Measurements from ENCODE around the gene EGFR. TPM values are rescaled to one million over a fixed set of nuclear protein-coding genes. Genes with fewer than 3 reads are reported as not detected.

EGFR gene
- total RNA-seq, 1 donor from 2014 or later = 5.0 TPM

DNA sequence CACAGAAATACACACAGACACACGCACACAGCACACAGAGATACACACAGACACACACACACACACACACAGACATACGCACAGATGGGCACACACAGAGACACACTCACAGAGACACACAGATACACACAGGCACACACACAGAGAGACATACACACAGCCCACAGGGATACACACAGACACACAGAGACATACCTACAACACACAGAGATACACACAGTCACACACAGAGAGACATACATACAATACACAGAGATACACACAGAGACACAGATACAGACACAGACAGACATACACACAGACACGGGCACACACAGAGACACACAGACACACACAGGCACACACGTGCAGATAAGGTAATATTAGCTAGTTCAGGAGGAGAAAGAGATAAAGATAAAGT is 76.9 kb downstream of the EGFR start:
- no peaks in the 10 kb centered on the region for H3K36me3 Mint-ChIP-seq (ENCODE audit: low read depth, unreplicated experiment)
- no peaks in the 10 kb centered on the region for H3K4me1 Mint-ChIP-seq (ENCODE audit: unreplicated experiment)
- H3K4me3 Mint-ChIP-seq (ENCODE audit: unreplicated experiment) = no peak overlapping the region
- no peaks in the 10 kb centered on the region for H3K9me3 Mint-ChIP-seq (ENCODE audit: unreplicated experiment)
- no peak for DNase-seq (ENCODE audit: low spot score)
- TF ChIP-seq, protein P1, sequence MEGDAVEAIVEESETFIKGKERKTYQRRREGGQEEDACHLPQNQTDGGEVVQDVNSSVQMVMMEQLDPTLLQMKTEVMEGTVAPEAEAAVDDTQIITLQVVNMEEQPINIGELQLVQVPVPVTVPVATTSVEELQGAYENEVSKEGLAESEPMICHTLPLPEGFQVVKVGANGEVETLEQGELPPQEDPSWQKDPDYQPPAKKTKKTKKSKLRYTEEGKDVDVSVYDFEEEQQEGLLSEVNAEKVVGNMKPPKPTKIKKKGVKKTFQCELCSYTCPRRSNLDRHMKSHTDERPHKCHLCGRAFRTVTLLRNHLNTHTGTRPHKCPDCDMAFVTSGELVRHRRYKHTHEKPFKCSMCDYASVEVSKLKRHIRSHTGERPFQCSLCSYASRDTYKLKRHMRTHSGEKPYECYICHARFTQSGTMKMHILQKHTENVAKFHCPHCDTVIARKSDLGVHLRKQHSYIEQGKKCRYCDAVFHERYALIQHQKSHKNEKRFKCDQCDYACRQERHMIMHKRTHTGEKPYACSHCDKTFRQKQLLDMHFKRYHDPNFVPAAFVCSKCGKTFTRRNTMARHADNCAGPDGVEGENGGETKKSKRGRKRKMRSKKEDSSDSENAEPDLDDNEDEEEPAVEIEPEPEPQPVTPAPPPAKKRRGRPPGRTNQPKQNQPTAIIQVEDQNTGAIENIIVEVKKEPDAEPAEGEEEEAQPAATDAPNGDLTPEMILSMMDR (IDR thresholded peaks at IDR 0.05; ENCODE audit: unreplicated experiment) = no peak
- no peak overlapping the region for H3K27ac Mint-ChIP-seq (ENCODE audit: unreplicated experiment)
- peaks cover 3% of the 10 kb centered on the region for H3K27me3 Mint-ChIP-seq (ENCODE audit: unreplicated experiment)

DNA sequence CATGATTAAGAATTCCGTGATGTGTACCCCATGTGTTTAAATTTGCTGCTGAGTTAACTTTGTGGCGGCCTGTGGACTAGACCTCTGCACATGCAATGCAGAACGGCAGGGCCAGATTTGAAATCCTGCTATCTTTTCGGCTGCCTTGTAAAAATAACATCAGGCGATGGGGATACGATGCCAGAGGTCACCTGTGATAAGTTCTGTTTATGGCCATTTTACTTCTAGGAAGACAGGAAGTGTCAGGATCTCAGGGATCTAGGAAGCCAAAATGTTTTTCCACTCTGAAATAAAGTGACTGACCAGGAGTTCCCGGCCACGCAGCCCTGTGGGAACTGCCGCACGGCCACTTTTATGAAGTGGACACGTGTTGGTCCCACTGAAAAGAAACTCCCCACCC is 77.5 kb downstream of the EGFR start:
- peaks cover 7% of the 10 kb centered on the region for H3K27me3 Mint-ChIP-seq (ENCODE audit: unreplicated experiment)
- H3K27ac Mint-ChIP-seq (ENCODE audit: unreplicated experiment) = no peak overlapping the region
- no peaks in the 10 kb centered on the region for H3K36me3 Mint-ChIP-seq (ENCODE audit: low read depth, unreplicated experiment)
- peaks cover 3% of the 10 kb centered on the region for H3K4me1 Mint-ChIP-seq (ENCODE audit: unreplicated experiment)
- DNase-seq (ENCODE audit: low spot score) = no peak
- no peak overlapping the region for H3K4me3 Mint-ChIP-seq (ENCODE audit: unreplicated experiment)
- TF ChIP-seq, protein P1 (IDR thresholded peaks at IDR 0.05; ENCODE audit: unreplicated experiment) = no peak
- H3K9me3 Mint-ChIP-seq (ENCODE audit: unreplicated experiment) = no peaks in the 10 kb centered on the region

DNA sequence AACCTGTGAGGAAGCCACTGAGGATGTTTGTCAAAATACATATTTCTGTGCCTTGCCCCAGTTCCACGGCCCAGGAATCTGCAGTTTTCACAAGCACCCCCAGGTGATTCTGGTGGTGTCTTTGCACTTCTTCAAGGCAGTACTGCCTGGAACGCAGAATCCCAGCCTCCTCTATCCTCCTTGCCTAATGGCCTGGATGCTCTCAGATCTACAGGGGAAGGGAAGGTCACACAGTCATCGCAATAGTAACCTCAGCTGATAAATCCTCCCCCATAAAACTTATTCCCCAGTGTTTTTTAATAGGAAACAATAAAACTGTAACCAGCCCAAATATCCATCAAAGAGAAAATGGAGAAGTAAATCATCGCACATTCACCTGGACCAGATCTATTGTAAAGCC is 78.3 kb downstream of the EGFR start:
- H3K36me3 Mint-ChIP-seq (ENCODE audit: low read depth, unreplicated experiment) = no peaks in the 10 kb centered on the region
- peaks cover 4% of the 10 kb centered on the region for H3K4me1 Mint-ChIP-seq (ENCODE audit: unreplicated experiment)
- peaks cover 10% of the 10 kb centered on the region for H3K27me3 Mint-ChIP-seq (ENCODE audit: unreplicated experiment)
- no peak for DNase-seq (ENCODE audit: low spot score)
- TF ChIP-seq, protein P1 (IDR thresholded peaks at IDR 0.05; ENCODE audit: unreplicated experiment) = no peak
- no peaks in the 10 kb centered on the region for H3K9me3 Mint-ChIP-seq (ENCODE audit: unreplicated experiment)
- no peak overlapping the region for H3K27ac Mint-ChIP-seq (ENCODE audit: unreplicated experiment)
- H3K4me3 Mint-ChIP-seq (ENCODE audit: unreplicated experiment) = no peak overlapping the region

GRCh38 chr7:55099066-55099820 is 80.4 kb downstream of the EGFR start:
- Mint-ChIP-seq H3K27me3 (ENCODE audit: unreplicated experiment) (peaks cover 10% of the 10 kb centered on the region), H3K36me3 (ENCODE audit: low read depth, unreplicated experiment) (no peaks in the 10 kb centered on the region), H3K4me3 (ENCODE audit: unreplicated experiment) (no peak overlapping the region), H3K9me3 (ENCODE audit: unreplicated experiment) (no peaks in the 10 kb centered on the region), H3K27ac (ENCODE audit: unreplicated experiment) (no peak overlapping the region), H3K4me1 (ENCODE audit: unreplicated experiment) (peaks cover 4% of the 10 kb centered on the region)
- TF ChIP-seq, protein P1 (IDR thresholded peaks at IDR 0.05; ENCODE audit: unreplicated experiment) = no peak
- no peak for DNase-seq (ENCODE audit: low spot score)

- Mint-ChIP-seq H3K27me3 (ENCODE audit: unreplicated experiment) (peaks cover 10% of the 10 kb centered on the region), H3K36me3 (ENCODE audit: low read depth, unreplicated experiment) (no peaks in the 10 kb centered on the region), H3K4me3 (ENCODE audit: unreplicated experiment) (no peak overlapping the region), H3K9me3 (ENCODE audit: unreplicated experiment) (no peaks in the 10 kb centered on the region), H3K27ac (ENCODE audit: unreplicated experiment) (no peak overlapping the region), H3K4me1 (ENCODE audit: unreplicated experiment) (peaks cover 4% of the 10 kb centered on the region)
- TF ChIP-seq, protein P1 (IDR thresholded peaks at IDR 0.05; ENCODE audit: unreplicated experiment) = no peak
- DNase-seq (ENCODE audit: low spot score) = no peak
These were observed 81.2 kb downstream of the EGFR start for GRCh38 chr7:55099821-55100543.
